HepG2 (cell line): ENCODE data around the gene LST1. TPM values are rescaled to one million over a fixed set of nuclear protein-coding genes. Genes with fewer than 3 reads are reported as not detected.

Experiments used
- HIVEP1 ChIP-seq: sonication (generic); formaldehyde crosslinking; IDR thresholded peaks from 2 replicates; pipeline ENCODE4 v1.4.0; 2020; ENCODE audit warnings: mild to moderate bottlenecking, missing genetic modification reagents
- KDM3A ChIP-seq: IDR thresholded peaks from 2 replicates; pipeline ENCODE4 v1.6.1; 2018; ENCODE audit warnings: low read depth, missing compliant biosample characterization
- MTA3 ChIP-seq: sonication (generic); formaldehyde crosslinking; IDR thresholded peaks from 2 replicates; pipeline ENCODE4 v1.4.0; 2020; ENCODE audit warnings: missing genetic modification reagents
- ZNF180 ChIP-seq: sonication (generic); formaldehyde crosslinking; IDR thresholded peaks from 2 replicates; pipeline ENCODE4 v1.4.0; 2020; ENCODE audit warnings: low read depth, missing genetic modification reagents, borderline replicate concordance
- ZNF674 ChIP-seq: sonication (generic); formaldehyde crosslinking; IDR thresholded peaks from 2 replicates; pipeline ENCODE4 v1.5.0; 2020; ENCODE audit warnings: low read depth, mild to moderate bottlenecking, missing genetic modification reagents
- polyA plus RNA-seq, 8 experiments: library from polyadenylated mRNA; depleted of rRNA in 3 of 8; stranded (reverse) in 7 of 8; unstranded in 1 of 8; fragments of >200 nt; fragmentation: Illumina TruSeq in 4 of 8; extraction: Trizol in 4 of 8; gene quantifications; 2 replicates each; pipeline versions ENCODE4 v1.2.1 to v1.2.3, GENCODE V29; 2011 to 2016; ENCODE audit warnings: low read depth in 4 of 8, missing spikeins in 1 of 8, mixed read lengths in 1 of 8; ENCODE audit not compliant: insufficient read depth in 1 of 8
- total RNA-seq, 5 experiments: library from RNA; depleted of rRNA; stranded (reverse); fragments of >200 nt; fragmentation: Illumina TruSeq; extraction: Trizol; gene quantifications; 2 replicates each; pipeline ENCODE4 v1.2.3, GENCODE V29; 2016; ENCODE audit warnings: low read depth in 1 of 5
- TF ChIP-seq, protein P1 (sequence below): sonication (generic); formaldehyde crosslinking; IDR thresholded peaks from 2 replicates; pipeline ENCODE4 v1.5.0; 2020; ENCODE audit warnings: mild to moderate bottlenecking, missing genetic modification reagents
- TF ChIP-seq, protein P2 (sequence below), 2 experiments: sonication (generic) in 1 of 2; formaldehyde crosslinking in 1 of 2; IDR thresholded peaks; 2 replicates each; pipeline versions ENCODE4 v1.6.1 to v1.9.0; 2014 to 2022; ENCODE audit warnings: antibody characterized with exemption in 1 of 2, borderline replicate concordance in 1 of 2, inconsistent platforms in 1 of 2, low read depth in 1 of 2, missing genetic modification reagents in 1 of 2
- TF ChIP-seq, protein P3 (sequence below): sonication (generic); formaldehyde crosslinking; IDR thresholded peaks from 2 replicates; pipeline ENCODE4 v1.4.0; 2020; ENCODE audit warnings: missing genetic modification reagents
- TF ChIP-seq, protein P4 (sequence below): sonication (generic); formaldehyde crosslinking; IDR thresholded peaks from 2 replicates; pipeline ENCODE4; 2020; ENCODE audit warnings: missing genetic modification reagents, mild to moderate bottlenecking, borderline replicate concordance
- TF ChIP-seq, protein P5 (sequence below): sonication (generic); formaldehyde crosslinking; IDR thresholded peaks from 2 replicates; pipeline ENCODE4 v1.4.0; 2020; ENCODE audit warnings: missing genetic modification reagents
- TF ChIP-seq, protein P6 (sequence below): sonication (generic); formaldehyde crosslinking; IDR thresholded peaks from 2 replicates; pipeline ENCODE4 v1.9.0; 2021; ENCODE audit warnings: missing genetic modification reagents, borderline replicate concordance

Gene LST1
- total and polyA plus RNA-seq, 2 of the 13 experiments (the other 11 are each of a cell fraction or from before 2014, with no cell fraction given): not detected

DNA sequence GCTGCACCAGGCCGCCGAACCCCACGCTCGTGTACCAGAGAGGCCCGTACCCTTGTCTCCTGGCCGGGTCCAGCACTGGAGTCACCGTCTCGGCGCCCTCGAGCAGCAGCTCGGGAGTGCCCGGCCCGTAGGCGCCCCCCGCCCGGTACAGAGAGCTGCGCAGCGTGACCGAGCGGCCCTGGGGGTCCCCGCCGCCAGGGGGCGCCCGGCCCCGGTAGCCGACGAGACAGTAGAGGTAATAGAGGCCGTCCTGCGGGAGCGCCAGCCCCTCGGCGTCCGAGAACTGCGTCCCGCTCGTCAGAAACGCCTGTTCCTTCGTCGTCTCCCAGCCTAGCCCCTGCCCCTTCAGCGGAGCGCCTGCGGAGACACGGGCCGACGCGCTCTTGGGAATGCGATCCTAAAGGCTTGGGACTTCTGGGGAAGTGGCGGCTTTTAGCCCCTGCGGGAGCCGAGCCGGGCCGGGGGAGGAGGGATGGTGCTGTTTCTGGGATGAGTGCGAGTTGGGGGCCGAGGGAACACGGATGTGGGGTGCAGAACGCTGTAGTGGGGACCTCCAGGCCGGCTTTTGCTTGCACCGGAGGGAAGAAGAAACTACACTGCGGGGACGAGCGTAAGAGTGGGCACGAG is 5.2 kb upstream of the LST1 start (continued):
- TF ChIP-seq, protein P1, sequence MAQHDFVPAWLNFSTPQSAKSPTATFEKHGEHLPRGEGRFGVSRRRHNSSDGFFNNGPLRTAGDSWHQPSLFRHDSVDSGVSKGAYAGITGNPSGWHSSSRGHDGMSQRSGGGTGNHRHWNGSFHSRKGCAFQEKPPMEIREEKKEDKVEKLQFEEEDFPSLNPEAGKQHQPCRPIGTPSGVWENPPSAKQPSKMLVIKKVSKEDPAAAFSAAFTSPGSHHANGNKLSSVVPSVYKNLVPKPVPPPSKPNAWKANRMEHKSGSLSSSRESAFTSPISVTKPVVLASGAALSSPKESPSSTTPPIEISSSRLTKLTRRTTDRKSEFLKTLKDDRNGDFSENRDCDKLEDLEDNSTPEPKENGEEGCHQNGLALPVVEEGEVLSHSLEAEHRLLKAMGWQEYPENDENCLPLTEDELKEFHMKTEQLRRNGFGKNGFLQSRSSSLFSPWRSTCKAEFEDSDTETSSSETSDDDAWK (CRISPR knock-in tag): no peak
- TF ChIP-seq, protein P2, sequence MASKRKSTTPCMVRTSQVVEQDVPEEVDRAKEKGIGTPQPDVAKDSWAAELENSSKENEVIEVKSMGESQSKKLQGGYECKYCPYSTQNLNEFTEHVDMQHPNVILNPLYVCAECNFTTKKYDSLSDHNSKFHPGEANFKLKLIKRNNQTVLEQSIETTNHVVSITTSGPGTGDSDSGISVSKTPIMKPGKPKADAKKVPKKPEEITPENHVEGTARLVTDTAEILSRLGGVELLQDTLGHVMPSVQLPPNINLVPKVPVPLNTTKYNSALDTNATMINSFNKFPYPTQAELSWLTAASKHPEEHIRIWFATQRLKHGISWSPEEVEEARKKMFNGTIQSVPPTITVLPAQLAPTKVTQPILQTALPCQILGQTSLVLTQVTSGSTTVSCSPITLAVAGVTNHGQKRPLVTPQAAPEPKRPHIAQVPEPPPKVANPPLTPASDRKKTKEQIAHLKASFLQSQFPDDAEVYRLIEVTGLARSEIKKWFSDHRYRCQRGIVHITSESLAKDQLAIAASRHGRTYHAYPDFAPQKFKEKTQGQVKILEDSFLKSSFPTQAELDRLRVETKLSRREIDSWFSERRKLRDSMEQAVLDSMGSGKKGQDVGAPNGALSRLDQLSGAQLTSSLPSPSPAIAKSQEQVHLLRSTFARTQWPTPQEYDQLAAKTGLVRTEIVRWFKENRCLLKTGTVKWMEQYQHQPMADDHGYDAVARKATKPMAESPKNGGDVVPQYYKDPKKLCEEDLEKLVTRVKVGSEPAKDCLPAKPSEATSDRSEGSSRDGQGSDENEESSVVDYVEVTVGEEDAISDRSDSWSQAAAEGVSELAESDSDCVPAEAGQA (IDR thresholded peaks at IDR 0.05; ENCODE audit: low read depth): 0 out of 2 replicates have a peak, but pooled peaks have one; percentile 15
- TF ChIP-seq, protein P2 (CRISPR knock-in tag; IDR thresholded peaks at IDR 0.05; ENCODE audit: borderline replicate concordance): peak; percentile 75; the same call in 1 of the 2 replicates
- TF ChIP-seq MTA3 (CRISPR knock-in tag) (no peak), ZNF674 (no peak), ZNF180 (CRISPR knock-in tag) (no peak), HIVEP1 (peak; percentile 67), KDM3A (CRISPR knock-in tag) (peak; percentile 92)
- TF ChIP-seq, protein P3, sequence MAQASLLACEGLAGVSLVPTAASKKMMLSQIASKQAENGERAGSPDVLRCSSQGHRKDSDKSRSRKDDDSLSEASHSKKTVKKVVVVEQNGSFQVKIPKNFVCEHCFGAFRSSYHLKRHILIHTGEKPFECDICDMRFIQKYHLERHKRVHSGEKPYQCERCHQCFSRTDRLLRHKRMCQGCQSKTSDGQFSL (CRISPR knock-in tag): no peak
- TF ChIP-seq, protein P4, sequence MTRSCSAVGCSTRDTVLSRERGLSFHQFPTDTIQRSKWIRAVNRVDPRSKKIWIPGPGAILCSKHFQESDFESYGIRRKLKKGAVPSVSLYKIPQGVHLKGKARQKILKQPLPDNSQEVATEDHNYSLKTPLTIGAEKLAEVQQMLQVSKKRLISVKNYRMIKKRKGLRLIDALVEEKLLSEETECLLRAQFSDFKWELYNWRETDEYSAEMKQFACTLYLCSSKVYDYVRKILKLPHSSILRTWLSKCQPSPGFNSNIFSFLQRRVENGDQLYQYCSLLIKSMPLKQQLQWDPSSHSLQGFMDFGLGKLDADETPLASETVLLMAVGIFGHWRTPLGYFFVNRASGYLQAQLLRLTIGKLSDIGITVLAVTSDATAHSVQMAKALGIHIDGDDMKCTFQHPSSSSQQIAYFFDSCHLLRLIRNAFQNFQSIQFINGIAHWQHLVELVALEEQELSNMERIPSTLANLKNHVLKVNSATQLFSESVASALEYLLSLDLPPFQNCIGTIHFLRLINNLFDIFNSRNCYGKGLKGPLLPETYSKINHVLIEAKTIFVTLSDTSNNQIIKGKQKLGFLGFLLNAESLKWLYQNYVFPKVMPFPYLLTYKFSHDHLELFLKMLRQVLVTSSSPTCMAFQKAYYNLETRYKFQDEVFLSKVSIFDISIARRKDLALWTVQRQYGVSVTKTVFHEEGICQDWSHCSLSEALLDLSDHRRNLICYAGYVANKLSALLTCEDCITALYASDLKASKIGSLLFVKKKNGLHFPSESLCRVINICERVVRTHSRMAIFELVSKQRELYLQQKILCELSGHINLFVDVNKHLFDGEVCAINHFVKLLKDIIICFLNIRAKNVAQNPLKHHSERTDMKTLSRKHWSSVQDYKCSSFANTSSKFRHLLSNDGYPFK: peak; percentile 81
- TF ChIP-seq, protein P5, sequence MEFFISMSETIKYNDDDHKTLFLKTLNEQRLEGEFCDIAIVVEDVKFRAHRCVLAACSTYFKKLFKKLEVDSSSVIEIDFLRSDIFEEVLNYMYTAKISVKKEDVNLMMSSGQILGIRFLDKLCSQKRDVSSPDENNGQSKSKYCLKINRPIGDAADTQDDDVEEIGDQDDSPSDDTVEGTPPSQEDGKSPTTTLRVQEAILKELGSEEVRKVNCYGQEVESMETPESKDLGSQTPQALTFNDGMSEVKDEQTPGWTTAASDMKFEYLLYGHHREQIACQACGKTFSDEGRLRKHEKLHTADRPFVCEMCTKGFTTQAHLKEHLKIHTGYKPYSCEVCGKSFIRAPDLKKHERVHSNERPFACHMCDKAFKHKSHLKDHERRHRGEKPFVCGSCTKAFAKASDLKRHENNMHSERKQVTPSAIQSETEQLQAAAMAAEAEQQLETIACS: peak; percentile 59; the same call in 1 of the 2 replicates
- TF ChIP-seq, protein P6, sequence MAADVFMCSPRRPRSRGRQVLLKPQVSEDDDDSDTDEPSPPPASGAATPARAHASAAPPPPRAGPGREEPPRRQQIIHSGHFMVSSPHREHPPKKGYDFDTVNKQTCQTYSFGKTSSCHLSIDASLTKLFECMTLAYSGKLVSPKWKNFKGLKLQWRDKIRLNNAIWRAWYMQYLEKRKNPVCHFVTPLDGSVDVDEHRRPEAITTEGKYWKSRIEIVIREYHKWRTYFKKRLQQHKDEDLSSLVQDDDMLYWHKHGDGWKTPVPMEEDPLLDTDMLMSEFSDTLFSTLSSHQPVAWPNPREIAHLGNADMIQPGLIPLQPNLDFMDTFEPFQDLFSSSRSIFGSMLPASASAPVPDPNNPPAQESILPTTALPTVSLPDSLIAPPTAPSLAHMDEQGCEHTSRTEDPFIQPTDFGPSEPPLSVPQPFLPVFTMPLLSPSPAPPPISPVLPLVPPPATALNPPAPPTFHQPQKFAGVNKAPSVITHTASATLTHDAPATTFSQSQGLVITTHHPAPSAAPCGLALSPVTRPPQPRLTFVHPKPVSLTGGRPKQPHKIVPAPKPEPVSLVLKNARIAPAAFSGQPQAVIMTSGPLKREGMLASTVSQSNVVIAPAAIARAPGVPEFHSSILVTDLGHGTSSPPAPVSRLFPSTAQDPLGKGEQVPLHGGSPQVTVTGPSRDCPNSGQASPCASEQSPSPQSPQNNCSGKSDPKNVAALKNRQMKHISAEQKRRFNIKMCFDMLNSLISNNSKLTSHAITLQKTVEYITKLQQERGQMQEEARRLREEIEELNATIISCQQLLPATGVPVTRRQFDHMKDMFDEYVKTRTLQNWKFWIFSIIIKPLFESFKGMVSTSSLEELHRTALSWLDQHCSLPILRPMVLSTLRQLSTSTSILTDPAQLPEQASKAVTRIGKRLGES (CRISPR knock-in tag): no peak
